ENCODE data around the gene KRTAP2-3.
"Not testable (repeated sequence)": the region's sequence is repeated elsewhere in the genome, so short reads cannot be mapped to it uniquely, and the experiment has no call there.

Gene KRTAP2-3

DNA sequence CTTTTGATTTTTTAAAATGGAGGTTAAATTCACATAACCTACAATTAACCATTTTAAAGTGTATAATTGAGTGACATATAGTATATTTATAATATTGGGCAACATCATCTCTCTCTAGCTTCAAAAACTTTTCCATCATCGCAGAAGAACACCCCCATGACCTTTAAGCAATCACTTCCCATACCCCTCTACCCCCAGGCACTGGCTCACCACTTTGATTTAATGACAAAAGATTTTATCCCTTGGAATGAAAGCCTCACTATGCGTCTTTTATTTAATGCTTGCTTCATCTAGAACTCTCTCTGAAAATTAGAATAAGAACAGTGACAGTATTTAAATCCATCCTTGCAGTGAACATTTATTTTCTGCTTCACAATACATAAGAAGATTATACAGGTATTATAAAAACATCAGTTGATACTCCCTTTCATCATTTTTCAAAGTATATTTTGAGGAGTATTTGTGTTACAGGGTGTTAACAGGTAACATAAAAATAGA, 22.0 kb downstream of the KRTAP2-3 start:
- in situ Hi-C loops (cut with HindIII; ENCODE audit: low sequenced_read_pairs), result no loop called here

DNA sequence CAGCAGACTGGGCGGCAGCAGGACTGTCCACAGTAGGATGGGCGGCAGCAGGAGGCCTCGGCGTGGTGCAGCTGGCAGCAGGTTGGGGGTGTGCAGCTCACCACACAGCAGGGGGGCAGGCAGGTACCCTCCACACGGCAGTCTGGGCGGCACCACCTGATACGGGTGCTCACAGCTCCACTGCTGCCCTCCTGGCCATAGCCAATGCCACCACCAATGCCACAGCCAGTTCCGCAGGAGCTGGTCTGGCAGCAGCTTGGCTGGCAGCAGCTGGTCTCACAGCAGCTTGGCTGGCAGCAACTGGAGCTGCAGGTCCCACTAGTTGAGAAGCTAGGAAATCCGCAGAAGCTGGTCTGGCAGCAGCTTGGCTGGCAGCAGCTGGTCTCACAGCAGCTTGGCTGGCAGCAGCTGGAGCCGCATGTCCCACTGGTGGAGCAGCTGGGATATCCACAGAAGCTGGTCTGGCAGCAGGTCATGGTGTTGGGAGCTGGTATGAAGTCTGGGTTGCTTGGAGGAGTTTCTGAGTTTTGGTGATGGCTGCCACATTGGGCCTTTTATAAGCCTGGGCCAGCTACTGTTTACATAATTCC, 25.5 kb downstream of the KRTAP2-3 start, which contains the start of gene KRTAP1-3:
KRTAP1-3 (minus strand) TSS at position 529 of the 590 bp plus-strand sequence; CDS start at position 476, 53 bp downstream.
- in situ Hi-C loops (cut with HindIII; ENCODE audit: low sequenced_read_pairs), result not testable (repeated sequence)

- in situ Hi-C loops (cut with HindIII; ENCODE audit: low sequenced_read_pairs), result no loop called here
Observed at GRCh38 chr17:41029633-41030245, 30.2 kb downstream of the KRTAP2-3 start, which contains the start of gene KRTAP1-4. KRTAP1-4 (minus strand) TSS chr17:41030195; CDS start chr17:41030078, 117 bp downstream.

GRCh38 chr17:41026715-41027471, 33.0 kb downstream of the KRTAP2-3 start, which contains the start of gene KRTAP1-5:
KRTAP1-5 (minus strand) TSS chr17:41027208; CDS start chr17:41027155, 53 bp downstream.
- in situ Hi-C loops (cut with HindIII; ENCODE audit: low sequenced_read_pairs), result no loop called here

- in situ Hi-C loops (cut with HindIII; ENCODE audit: low sequenced_read_pairs), result no loop called here
Observed at GRCh38 chr17:41024697-41025096, 35.2 kb downstream of the KRTAP2-3 start.

GRCh38 chr17:41020336-41020735, 39.6 kb downstream of the KRTAP2-3 start:
- in situ Hi-C loops (cut with HindIII; ENCODE audit: low sequenced_read_pairs), result no loop called here

DNA sequence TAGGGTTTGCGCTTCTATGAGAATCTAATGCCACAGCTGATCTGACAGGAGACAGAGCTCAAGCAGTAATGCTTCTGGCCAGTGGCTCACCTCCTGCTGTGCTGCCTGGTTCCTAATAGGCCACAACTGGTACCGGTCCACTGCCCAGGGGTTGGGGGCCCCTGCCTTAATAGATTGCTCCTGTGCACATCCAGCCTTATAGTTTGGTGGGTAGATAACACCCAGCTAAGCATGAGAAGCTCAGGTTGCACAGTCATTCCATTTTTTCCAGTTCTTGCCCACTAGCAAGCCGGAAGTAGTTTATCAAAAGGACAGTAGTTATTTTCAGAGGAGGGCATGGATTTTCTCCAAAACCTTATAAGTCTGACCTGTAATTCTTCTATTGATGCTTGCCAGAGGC, 40.5 kb downstream of the KRTAP2-3 start:
- in situ Hi-C loops (cut with HindIII; ENCODE audit: low sequenced_read_pairs), result loop anchor here (5.0 kb wide), 1 partner anchor 38 kb away; the partner anchor contains the start of gene KRTAP2-2

DNA sequence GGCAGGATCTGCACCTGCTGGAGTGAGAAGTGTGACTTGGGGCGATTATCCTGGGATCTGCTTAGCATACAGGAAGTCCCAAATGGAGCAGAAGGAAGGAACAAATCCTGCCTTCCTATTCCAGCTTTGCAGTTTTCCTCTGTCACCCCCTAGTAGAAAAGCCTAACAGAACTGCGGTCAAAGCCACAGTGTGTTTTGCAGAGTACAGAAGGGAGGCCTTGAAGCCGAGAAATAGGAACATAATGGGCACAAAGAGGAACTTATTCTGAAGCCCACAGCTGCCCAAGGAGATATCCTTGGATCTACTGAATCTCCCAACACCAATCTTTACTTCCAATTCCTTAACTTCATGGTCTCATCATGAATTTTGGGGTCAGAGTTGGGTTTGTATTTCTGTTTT, 41.4 kb downstream of the KRTAP2-3 start:
- in situ Hi-C loops (cut with HindIII; ENCODE audit: low sequenced_read_pairs), result loop anchor here (5.0 kb wide), 1 partner anchor 39 kb away; the partner anchor contains the start of gene KRTAP2-2

DNA sequence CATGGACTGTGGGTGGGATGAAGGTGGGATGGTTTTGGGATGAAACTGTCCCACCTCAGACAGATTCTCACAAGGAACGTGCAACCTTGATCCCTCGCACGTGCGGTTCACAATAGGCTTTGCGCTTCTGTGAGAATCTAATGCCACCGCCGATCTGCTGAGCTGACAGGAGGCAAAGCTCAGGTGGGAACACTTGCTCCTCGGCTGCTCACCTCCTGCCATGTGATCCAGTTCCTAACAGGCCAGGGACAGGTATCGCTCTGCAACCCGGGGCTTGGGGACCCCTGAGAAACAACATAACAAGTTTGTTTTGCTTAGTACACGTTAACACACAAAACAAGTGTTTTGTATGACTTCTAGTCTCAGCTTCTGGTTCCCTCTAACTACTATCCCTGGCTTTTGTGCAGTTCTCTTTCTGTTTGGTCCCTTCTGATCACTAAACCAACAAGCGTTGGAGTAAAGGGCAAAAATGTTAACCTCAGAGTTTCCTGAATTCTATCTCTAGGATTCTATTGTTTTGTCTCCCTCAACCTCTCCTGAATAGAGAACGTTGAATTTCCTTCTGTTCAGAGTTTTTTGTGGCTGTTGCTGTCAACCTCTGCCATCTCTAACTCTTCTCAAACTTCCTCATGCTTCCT, 43.2 kb downstream of the KRTAP2-3 start:
- in situ Hi-C loops (cut with HindIII; ENCODE audit: low sequenced_read_pairs), result loop anchor here (5.0 kb wide), 1 partner anchor 41 kb away; the partner anchor contains the start of gene KRTAP2-2

DNA sequence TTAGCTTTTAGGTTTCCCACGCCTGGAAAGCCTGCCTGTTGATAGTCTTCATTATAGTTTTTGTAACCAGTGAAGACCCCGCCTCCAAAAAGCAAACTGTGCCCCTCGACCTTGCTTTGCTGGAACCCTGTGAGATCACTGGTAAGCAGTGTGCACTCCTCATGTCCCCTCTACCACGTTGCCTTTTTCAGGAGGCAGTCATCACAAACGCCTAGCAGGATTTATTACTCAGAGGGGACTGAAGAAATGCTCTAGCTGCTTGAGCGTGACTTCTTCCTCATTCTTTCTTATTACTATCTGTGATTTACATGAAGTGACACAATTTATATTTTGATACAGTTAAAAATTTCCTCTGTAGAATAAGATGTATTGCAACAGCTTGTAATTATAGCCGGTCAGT, 44.5 kb downstream of the KRTAP2-3 start:
- in situ Hi-C loops (cut with HindIII; ENCODE audit: low sequenced_read_pairs), result loop anchor here (5.0 kb wide), 1 partner anchor 42 kb away; the partner anchor contains the start of gene KRTAP2-2

- in situ Hi-C loops (cut with HindIII; ENCODE audit: low sequenced_read_pairs), result no loop called here
Observed at GRCh38 chr17:41013606-41014005, 46.3 kb downstream of the KRTAP2-3 start.

- in situ Hi-C loops (cut with HindIII; ENCODE audit: low sequenced_read_pairs), result no loop called here
Observed at GRCh38 chr17:41013181-41013580, 46.7 kb downstream of the KRTAP2-3 start.

DNA sequence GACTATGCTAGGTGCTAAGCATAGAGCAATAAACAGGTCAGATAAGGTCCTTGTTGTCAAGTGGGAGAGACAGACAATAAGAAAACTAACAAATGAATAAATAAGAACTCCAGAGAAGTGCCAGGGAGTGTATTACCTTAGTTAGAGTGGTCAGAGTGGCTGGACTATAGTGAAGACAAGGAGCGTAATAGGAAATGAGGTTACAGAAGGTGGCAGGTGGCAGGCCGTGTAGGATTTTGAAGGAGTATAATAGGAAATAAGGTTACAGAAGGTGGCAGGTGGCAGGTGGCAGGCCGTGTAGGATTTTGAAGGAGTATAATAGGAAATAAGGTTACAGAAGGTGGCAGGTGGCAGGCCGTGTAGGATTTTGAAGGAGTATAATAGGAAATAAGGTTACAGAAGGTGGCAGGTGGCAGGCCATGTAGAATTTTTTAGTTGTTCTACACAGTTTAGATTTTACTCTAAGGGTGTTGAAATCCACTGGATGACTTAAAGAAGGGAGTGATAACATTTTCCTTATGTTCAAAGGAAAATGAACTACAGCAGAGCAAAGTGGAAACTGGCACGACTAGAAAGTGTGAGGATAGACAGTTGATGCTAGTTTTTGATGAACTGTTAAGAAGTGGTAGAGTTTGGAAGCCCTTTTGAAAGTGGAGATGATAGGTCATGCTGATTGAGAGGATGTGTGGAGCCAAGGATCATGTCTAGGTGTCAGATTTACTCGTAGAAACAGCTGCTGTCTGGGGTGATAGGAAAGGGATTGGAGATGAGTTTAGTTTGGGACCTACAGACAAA, 47.4 kb downstream of the KRTAP2-3 start:
- in situ Hi-C loops (cut with HindIII; ENCODE audit: low sequenced_read_pairs), result no loop called here

DNA sequence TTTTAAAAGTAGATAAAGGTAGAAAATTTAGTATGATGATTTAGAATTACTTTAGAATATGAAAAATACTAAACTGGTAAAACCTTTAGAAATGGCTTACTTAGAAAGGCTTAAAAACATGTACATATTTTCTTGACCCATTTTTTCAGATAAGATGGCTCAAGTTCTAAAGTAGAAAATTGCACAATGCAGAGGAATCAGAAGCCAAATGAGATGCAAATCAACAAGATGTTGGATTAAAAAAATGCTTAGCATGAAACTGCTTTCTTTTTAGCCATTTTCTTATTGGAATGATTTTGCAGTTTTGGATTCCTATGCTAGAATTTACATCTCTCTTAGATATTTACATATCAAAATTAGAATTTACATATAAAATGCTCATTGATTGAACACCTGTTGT, 49.5 kb downstream of the KRTAP2-3 start:
- in situ Hi-C loops (cut with HindIII; ENCODE audit: low sequenced_read_pairs), result no loop called here

GRCh38 chr17:41009936-41010335, 50.0 kb downstream of the KRTAP2-3 start:
- in situ Hi-C loops (cut with HindIII; ENCODE audit: low sequenced_read_pairs), result no loop called here

DNA sequence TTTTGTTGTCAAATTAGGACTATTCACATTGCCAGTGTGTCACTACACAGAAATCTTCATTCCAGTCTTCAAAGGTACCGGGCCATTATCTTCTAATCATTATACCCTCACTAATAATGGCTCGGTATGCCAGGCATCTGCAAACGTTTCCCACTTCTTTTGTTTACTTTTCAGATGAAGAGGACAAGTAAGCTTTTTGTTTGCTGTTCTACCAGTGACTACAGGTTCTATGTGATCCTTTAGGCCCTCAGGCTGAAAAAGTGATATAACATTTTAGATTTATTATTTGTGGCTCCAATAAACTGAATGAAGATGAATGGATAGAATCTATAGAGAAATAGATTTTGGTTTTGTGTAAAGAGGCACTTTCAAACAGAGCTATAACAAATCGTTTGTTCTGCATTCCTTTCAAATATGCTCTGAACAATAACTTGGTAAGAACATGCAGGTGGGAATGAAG, 50.6 kb downstream of the KRTAP2-3 start:
- in situ Hi-C loops (cut with HindIII; ENCODE audit: low sequenced_read_pairs), result no loop called here
